Thymus (tissue), 11 donors: ENCODE data around the gene MARCHF2. TPM values are rescaled to one million over a fixed set of nuclear protein-coding genes. Genes with fewer than 3 reads are reported as not detected.
"Not testable (repeated sequence)": the region's sequence is repeated elsewhere in the genome, so short reads cannot be mapped to it uniquely, and the experiment has no call there.

Experiments used
- DNase-seq, 9 donors: peaks; one replicate each; pipeline ENCODE4 v3.0.0-alpha.2; 2013; ENCODE audit warnings: low spot score in 9 of 9, low read depth in 6 of 9, missing footprints in 1 of 9
- H3K27ac ChIP-seq, 2 donors: one replicate each; pipeline ENCODE4 v1.5.1; 2013; ENCODE audit warnings: control low read depth in 1 of 2, low read depth in 1 of 2, low read length in 1 of 2, mild to moderate bottlenecking in 1 of 2, moderate library complexity in 1 of 2
- H3K27me3 ChIP-seq, 2 donors: one replicate each; pipeline ENCODE4 v1.5.1; 2013; ENCODE audit warnings: low read length in 1 of 2; ENCODE audit not compliant: control insufficient read depth in 2 of 2, insufficient read depth in 1 of 2
- H3K36me3 ChIP-seq, 2 donors: one replicate each; pipeline ENCODE4 v1.5.1; 2013; ENCODE audit warnings: low read length in 1 of 2, mild to moderate bottlenecking in 1 of 2, moderate library complexity in 1 of 2; ENCODE audit not compliant: control insufficient read depth in 2 of 2, insufficient read depth in 2 of 2
- H3K4me1 ChIP-seq, 2 donors: one replicate each; pipeline ENCODE4 v1.5.1; 2013; ENCODE audit warnings: low read length in 2 of 2; ENCODE audit not compliant: control insufficient read depth in 2 of 2, insufficient read depth in 2 of 2
- H3K4me3 ChIP-seq, 2 donors: one replicate each; pipeline ENCODE4 v1.5.1; 2013; ENCODE audit warnings: low read length in 2 of 2, control low read depth in 1 of 2, mild to moderate bottlenecking in 1 of 2
- H3K9me3 ChIP-seq, 2 donors: one replicate each; pipeline ENCODE4 v1.5.1; 2013; ENCODE audit warnings: low read length in 1 of 2, mild to moderate bottlenecking in 1 of 2; ENCODE audit not compliant: control insufficient read depth in 2 of 2, insufficient read depth in 1 of 2
- WGBS: extraction: QIAGEN DNeasy Blood & Tissue Kit; methylation state at CpG from one replicate; pipeline ENCODE4 v1.1.7; 2013; 5-methylcytosine and 5-hydroxymethylcytosine counted together
- polyA plus RNA-seq: library from polyadenylated mRNA; stranded (reverse); fragments of 200-250 nt; gene quantifications from one replicate; pipeline ENCODE4 v1.2.3, GENCODE V29; 2013
- total RNA-seq: library from RNA; stranded (reverse); fragments of 120-200 nt; gene quantifications from one replicate; pipeline ENCODE4 v1.2.4, GENCODE V29; 2013
- donor health status: healthy.

The MARCHF2 gene
- total and polyA plus RNA-seq, 2 donors = 24.5 to 30.7 TPM

GRCh38 chr19:8385566-8385965 is 27.5 kb upstream of the MARCHF2 start:
- H3K4me1 ChIP-seq, H3K27me3 ChIP-seq, DNase-seq, H3K27ac ChIP-seq, H3K4me3 ChIP-seq, H3K9me3 ChIP-seq, H3K36me3 ChIP-seq: not testable (repeated sequence)
- WGBS = 93% methylated on average over 3 of the region's 3 CpGs

- WGBS = 86% methylated on average over 9 of the region's 9 CpGs
- not testable (repeated sequence) for H3K4me3 ChIP-seq, H3K27me3 ChIP-seq, H3K36me3 ChIP-seq, H3K9me3 ChIP-seq, H3K27ac ChIP-seq, DNase-seq
- peaks cover 0 to 11% of the 10 kb centered on the region in 2 donors for H3K4me1 ChIP-seq
Observed at GRCh38 chr19:8386419-8386818, 26.7 kb upstream of the MARCHF2 start.

- Histone ChIP-seq H3K27ac (no peak overlapping the region), H3K4me3 (no peak overlapping the region), H3K4me1 (peaks cover under 1 to 17% of the 10 kb centered on the region in 2 donors), H3K27me3 (no peaks in the 10 kb centered on the region), H3K36me3 (peaks cover 0 to 5% of the 10 kb centered on the region in 2 donors), H3K9me3 (peaks cover 0 to 5% of the 10 kb centered on the region in 2 donors)
- WGBS = 89% methylated on average over 4 of the region's 4 CpGs
- DNase-seq = no peak
Observed at GRCh38 chr19:8386990-8387389, 26.1 kb upstream of the MARCHF2 start.

GRCh38 chr19:8387688-8388611 is 25.2 kb upstream of the MARCHF2 start:
- no peak for DNase-seq
- H3K4me3 ChIP-seq = no peak overlapping the region
- peaks cover 0 to 5% of the 10 kb centered on the region in 2 donors for H3K9me3 ChIP-seq
- 97% methylated on average over 16 of the region's 16 CpGs for WGBS
- H3K27ac ChIP-seq = no peak overlapping the region
- H3K27me3 ChIP-seq = no peaks in the 10 kb centered on the region
- H3K4me1 ChIP-seq = peaks cover 6 to 20% of the 10 kb centered on the region in 2 donors
- peaks cover 0 to 8% of the 10 kb centered on the region in 2 donors for H3K36me3 ChIP-seq

- H3K27me3 ChIP-seq = no peaks in the 10 kb centered on the region
- peaks cover 0 to 9% of the 10 kb centered on the region in 2 donors for H3K36me3 ChIP-seq
- no peak for DNase-seq
- H3K27ac ChIP-seq = no peak overlapping the region
- H3K4me1 ChIP-seq = peaks cover 6 to 20% of the 10 kb centered on the region in 2 donors
- no peak overlapping the region for H3K4me3 ChIP-seq
- 66% methylated on average over 2 of the region's 2 CpGs for WGBS
- peaks cover 0 to 5% of the 10 kb centered on the region in 2 donors for H3K9me3 ChIP-seq
Observed at GRCh38 chr19:8388612-8388958, 24.5 kb upstream of the MARCHF2 start.

- under 1% methylated on average over 70 of the region's 70 CpGs for WGBS
- peak; percentile 97 to 100 (median 99) for DNase-seq
- Histone ChIP-seq H3K36me3 (peaks cover 0 to 13% of the 10 kb centered on the region in 2 donors), H3K4me1 (peaks cover 6 to 20% of the 10 kb centered on the region in 2 donors), H3K9me3 (peaks cover 0 to 5% of the 10 kb centered on the region in 2 donors), H3K27me3 (no peaks in the 10 kb centered on the region), H3K27ac (peak within 1 kb of the TSS; percentile 93 to 98), H3K4me3 (peak within 1 kb of the TSS; percentile 82 to 86)
Observed at GRCh38 chr19:8389891-8390616, 23.1 kb upstream of the MARCHF2 start, which contains the start of gene RAB11B. Gene RAB11B (plus strand): TSS chr19:8390360. CDS start chr19:8390417, 57 bp downstream.

GRCh38 chr19:8390617-8390981 is 22.5 kb upstream of the MARCHF2 start:
- Histone ChIP-seq H3K27ac (peak overlapping the region; percentile 93 to 98), H3K4me1 (peaks cover 6 to 20% of the 10 kb centered on the region in 2 donors), H3K27me3 (no peaks in the 10 kb centered on the region), H3K4me3 (peak overlapping the region; percentile 82 to 86), H3K36me3 (peaks cover 0 to 13% of the 10 kb centered on the region in 2 donors), H3K9me3 (peaks cover 0 to 5% of the 10 kb centered on the region in 2 donors)
- DNase-seq = peak; percentile 57 to 92 (median 84)
- 1% methylated on average over 28 of the region's 28 CpGs for WGBS

GRCh38 chr19:8391198-8392016 is 21.7 kb upstream of the MARCHF2 start:
- Histone ChIP-seq H3K9me3 (peaks cover 0 to 5% of the 10 kb centered on the region in 2 donors), H3K4me1 (peaks cover 6 to 21% of the 10 kb centered on the region in 2 donors), H3K36me3 (peaks cover 0 to 13% of the 10 kb centered on the region in 2 donors), H3K27ac (peak overlapping the region in 1 of 2 donors; percentile 57), H3K4me3 (peak overlapping the region; percentile 82 to 86), H3K27me3 (no peaks in the 10 kb centered on the region)
- no peak for DNase-seq
- WGBS = 76% methylated on average over 23 of the region's 23 CpGs
